Coronary artery (tissue), 2 donors: ENCODE measurements around the gene CEP43.

Source experiments
- DNase-seq: peaks from one replicate; pipeline ENCODE4 v3.0.0-alpha.2; 2017; ENCODE audit warnings: low spot score
- H3K27ac ChIP-seq, 2 donors: fragments of 200-600 bp; sonication (generic); one replicate each; pipeline ENCODE4 v1.5.1; 2016 to 2019
- H3K4me3 ChIP-seq: fragments of 200-600 bp; sonication (generic); 2 replicates; pipeline ENCODE4 v1.5.1; 2016; ENCODE audit warnings: mild to moderate bottlenecking, moderate library complexity
- CTCF ChIP-seq: fragments of 200-600 bp; sonication (generic); IDR thresholded peaks from one replicate; pipeline ENCODE4 v1.5.1; 2019; ENCODE audit warnings: antibody characterized with exemption

The CEP43 gene

GRCh38 chr6:167034056-167034455 lies 34.9 kb downstream of the CEP43 start:
- Histone ChIP-seq H3K4me3 (no peak overlapping the region), H3K27ac (no peak overlapping the region)
- TF ChIP-seq CTCF, result no peak
- no peak for DNase-seq

- TF ChIP-seq CTCF, result no peak
- no peak for DNase-seq
- H3K27ac ChIP-seq, result no peak overlapping the region
- H3K4me3 ChIP-seq, result no peak overlapping the region
These were observed 38.6 kb downstream of the CEP43 start for GRCh38 chr6:167037762-167038161.

GRCh38 chr6:167044696-167045095 lies 45.5 kb downstream of the CEP43 start:
- Histone ChIP-seq H3K4me3 (no peak overlapping the region), H3K27ac (no peak overlapping the region)
- no peak for DNase-seq
- TF ChIP-seq CTCF, result no peak

- H3K27ac ChIP-seq, result no peak overlapping the region
- no peak for DNase-seq
- no peak for TF ChIP-seq CTCF
These were observed 46.8 kb downstream of the CEP43 start for GRCh38 chr6:167045828-167046580.

GRCh38 chr6:167046861-167047495 lies 47.8 kb downstream of the CEP43 start:
- no peak for TF ChIP-seq CTCF
- no peak overlapping the region for H3K4me3 ChIP-seq
- DNase-seq, result no peak
- H3K27ac ChIP-seq, result no peak overlapping the region

More at GRCh38 chr6:167045828-167046580, 46.8 kb downstream of the CEP43 start:
- no peak overlapping the region for H3K4me3 ChIP-seq

GRCh38 chr6:167047554-167047953 lies 48.4 kb downstream of the CEP43 start:
- no peak for TF ChIP-seq CTCF
- no peak for DNase-seq
- Histone ChIP-seq H3K27ac (no peak overlapping the region), H3K4me3 (no peak overlapping the region)
